ENCODE data around the gene NIPBL. TPM values are rescaled to one million over a fixed set of nuclear protein-coding genes. Genes with fewer than 3 reads are reported as not detected.

The NIPBL gene
- total and polyA plus RNA-seq, 2 of the 13 experiments (the other 11 are each of a cell fraction or from before 2014, with no cell fraction given): 12.3 to 32.3 TPM

DNA sequence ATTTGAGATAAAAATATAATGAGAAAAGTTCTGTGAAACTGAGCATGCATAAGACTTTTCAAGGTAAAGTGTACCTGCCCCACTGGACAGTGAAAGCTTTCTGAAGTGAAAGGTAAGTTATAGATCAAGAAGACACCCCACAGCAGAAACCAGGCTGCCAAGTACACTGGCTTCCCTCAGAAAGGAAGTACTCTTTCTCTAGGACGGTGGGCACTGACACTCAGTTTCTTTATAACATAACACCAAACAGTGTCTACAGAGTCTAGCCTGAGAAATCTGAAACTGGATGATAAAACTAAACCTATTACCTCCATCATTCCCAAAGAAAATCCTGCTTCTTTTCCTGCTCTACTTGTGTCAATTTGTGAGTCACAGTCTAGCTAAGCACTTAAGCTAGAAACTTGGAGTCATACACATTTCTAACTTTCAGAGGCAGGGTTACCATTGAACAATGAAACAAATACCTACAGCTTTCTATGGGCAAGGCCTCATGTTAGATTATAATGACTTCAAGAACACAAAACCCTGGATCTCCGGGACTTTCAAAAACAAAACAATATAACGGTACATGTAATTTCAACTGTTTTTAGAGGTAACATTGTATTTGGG, 235.9 kb downstream of the NIPBL start:
- Histone ChIP-seq H3K4me1 (ENCODE audit: insufficient read depth, low read length) (peaks cover 13% of the 10 kb centered on the region), H3K9me3 (ENCODE audit: low read length) (no peaks in the 10 kb centered on the region), H3K9ac (ENCODE audit: insufficient read depth, low read depth, low read length) (no peak overlapping the region), H4K20me1 (ENCODE audit: insufficient read depth, low read length) (no peaks in the 10 kb centered on the region), H3K27ac (ENCODE audit: extremely low read length, insufficient read depth, low read length) (no peak overlapping the region), H3K36me3 (replicated peaks in 1 of 2; ENCODE audit: control insufficient read depth in 1 of 2, insufficient read depth in 2 of 2, low read length in 2 of 2) (peaks cover 0 to 5% of the 10 kb centered on the region in 2 experiments; a peak in 1 of 5 replicates), H3K4me3 (replicated peaks in 1 of 3; ENCODE audit: insufficient read depth in 1 of 3, low read depth in 2 of 3, low read length in 3 of 3) (no peak overlapping the region), H3K4me2 (ENCODE audit: low read depth, low read length) (no peak overlapping the region), H3K27me3 (ENCODE audit: control insufficient read depth in 1 of 2, insufficient read depth in 2 of 2, low read length in 2 of 2) (no peaks in the 10 kb centered on the region), H3K79me2 (ENCODE audit: insufficient read depth, low read length) (no peaks in the 10 kb centered on the region), H2AFZ (ENCODE audit: low read length) (no peak overlapping the region)
- ATAC-seq (no peak), DNase-seq (ENCODE audit: low spot score) (no peak), FAIRE-seq (no peak)
- intact Hi-C loops (cut with micrococcal nuclease; ENCODE audit: unreplicated experiment) (loop anchor here (5.0 kb wide), 1 partner anchor 395 kb away; no protein-coding TSS in a partner anchor), in situ Hi-C loops (cut with HindIII; ENCODE audit: extremely low pct_ligation_motif_present, low pct_unique_long_range_greater_than_20kb) (no loop called here)
- WGBS (ENCODE audit: low lambda C conversion rate): 91% methylated on average over 3 of the region's 3 CpGs
- POLR2A ChIA-PET: no interaction called here
- no peak for TF ChIP-seq MEIS1 (CRISPR knock-in tag; IDR thresholded peaks at IDR 0.05; ENCODE audit: borderline replicate concordance)
- no peak for TF ChIP-seq RBAK (CRISPR knock-in tag; IDR thresholded peaks at IDR 0.05)
- no peak for TF ChIP-seq RFXANK (CRISPR knock-in tag; IDR thresholded peaks at IDR 0.05)
- TF ChIP-seq MBNL3 (CRISPR knock-in tag; conservative IDR thresholded peaks at IDR 0.05): no peak
- no peak for TF ChIP-seq ZFP36L1 (CRISPR knock-in tag; IDR thresholded peaks at IDR 0.05)
- TF ChIP-seq SUZ12 (IDR thresholded peaks at IDR 0.05; ENCODE audit: low read depth, low read length): no peak
- no peak for TF ChIP-seq SP5 (CRISPR knock-in tag; IDR thresholded peaks at IDR 0.05; ENCODE audit: borderline replicate concordance, low read depth)
- TF ChIP-seq ZNF260 (CRISPR knock-in tag; IDR thresholded peaks at IDR 0.05; ENCODE audit: borderline replicate concordance, low read depth): no peak
- TF ChIP-seq, protein P1, sequence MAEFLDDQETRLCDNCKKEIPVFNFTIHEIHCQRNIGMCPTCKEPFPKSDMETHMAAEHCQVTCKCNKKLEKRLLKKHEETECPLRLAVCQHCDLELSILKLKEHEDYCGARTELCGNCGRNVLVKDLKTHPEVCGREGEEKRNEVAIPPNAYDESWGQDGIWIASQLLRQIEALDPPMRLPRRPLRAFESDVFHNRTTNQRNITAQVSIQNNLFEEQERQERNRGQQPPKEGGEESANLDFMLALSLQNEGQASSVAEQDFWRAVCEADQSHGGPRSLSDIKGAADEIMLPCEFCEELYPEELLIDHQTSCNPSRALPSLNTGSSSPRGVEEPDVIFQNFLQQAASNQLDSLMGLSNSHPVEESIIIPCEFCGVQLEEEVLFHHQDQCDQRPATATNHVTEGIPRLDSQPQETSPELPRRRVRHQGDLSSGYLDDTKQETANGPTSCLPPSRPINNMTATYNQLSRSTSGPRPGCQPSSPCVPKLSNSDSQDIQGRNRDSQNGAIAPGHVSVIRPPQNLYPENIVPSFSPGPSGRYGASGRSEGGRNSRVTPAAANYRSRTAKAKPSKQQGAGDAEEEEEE (CRISPR knock-in tag; IDR thresholded peaks at IDR 0.05; ENCODE audit: borderline replicate concordance): no peak
- no peak for TF ChIP-seq ZNF788 (CRISPR knock-in tag; IDR thresholded peaks at IDR 0.05; ENCODE audit: borderline replicate concordance)
- TF ChIP-seq MED8 (CRISPR knock-in tag; IDR thresholded peaks at IDR 0.05; ENCODE audit: insufficient replicate concordance): no peak
- TF ChIP-seq EHMT2 (IDR thresholded peaks at IDR 0.05; ENCODE audit: borderline replicate concordance, low read depth, low read length): no peak
- no peak for TF ChIP-seq ZNF484 (CRISPR knock-in tag; IDR thresholded peaks at IDR 0.05; ENCODE audit: borderline replicate concordance, low read depth)
- TF ChIP-seq ZNF792 (CRISPR knock-in tag; IDR thresholded peaks at IDR 0.05): no peak
- TF ChIP-seq, protein P2, sequence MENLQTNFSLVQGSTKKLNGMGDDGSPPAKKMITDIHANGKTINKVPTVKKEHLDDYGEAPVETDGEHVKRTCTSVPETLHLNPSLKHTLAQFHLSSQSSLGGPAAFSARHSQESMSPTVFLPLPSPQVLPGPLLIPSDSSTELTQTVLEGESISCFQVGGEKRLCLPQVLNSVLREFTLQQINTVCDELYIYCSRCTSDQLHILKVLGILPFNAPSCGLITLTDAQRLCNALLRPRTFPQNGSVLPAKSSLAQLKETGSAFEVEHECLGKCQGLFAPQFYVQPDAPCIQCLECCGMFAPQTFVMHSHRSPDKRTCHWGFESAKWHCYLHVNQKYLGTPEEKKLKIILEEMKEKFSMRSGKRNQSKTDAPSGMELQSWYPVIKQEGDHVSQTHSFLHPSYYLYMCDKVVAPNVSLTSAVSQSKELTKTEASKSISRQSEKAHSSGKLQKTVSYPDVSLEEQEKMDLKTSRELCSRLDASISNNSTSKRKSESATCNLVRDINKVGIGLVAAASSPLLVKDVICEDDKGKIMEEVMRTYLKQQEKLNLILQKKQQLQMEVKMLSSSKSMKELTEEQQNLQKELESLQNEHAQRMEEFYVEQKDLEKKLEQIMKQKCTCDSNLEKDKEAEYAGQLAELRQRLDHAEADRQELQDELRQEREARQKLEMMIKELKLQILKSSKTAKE (CRISPR knock-in tag; IDR thresholded peaks at IDR 0.05; ENCODE audit: borderline replicate concordance): no peak
- no peak for TF ChIP-seq SETDB1 (CRISPR knock-in tag; IDR thresholded peaks at IDR 0.05; ENCODE audit: borderline replicate concordance)
- no peak for TF ChIP-seq HNRNPLL (IDR thresholded peaks at IDR 0.05; ENCODE audit: low read depth, low read length, poor library complexity, severe bottlenecking)
- BruUV-seq (replicated peaks): no TSS peak
- CTCF ChIA-PET (ENCODE audit: low intra/inter-chr PET ratio, low total read pairs): no interaction called here

Data from HepG2 (cell line).